ENCODE data around the gene TRIM27.
"Not testable (repeated sequence)": the region's sequence is repeated elsewhere in the genome, so short reads cannot be mapped to it uniquely, and the experiment has no call there.

The TRIM27 gene

GRCh38 chr6:28856620-28857005 is 67.2 kb downstream of the TRIM27 start:
- H3K4me2 ChIP-seq = no peak overlapping the region
- no peak for TF ChIP-seq Cebpa-rat (IDR thresholded peaks at IDR 0.05)
- no peaks in the 10 kb centered on the region for H4K20me1 ChIP-seq
- H3K27ac ChIP-seq = no peak overlapping the region
- H3K27me3 ChIP-seq = no peaks in the 10 kb centered on the region
- no peaks in the 10 kb centered on the region for H3K36me3 ChIP-seq
- H3K4me1 ChIP-seq = no peaks in the 10 kb centered on the region
- H3K9ac ChIP-seq = no peak overlapping the region
- H3K4me3 ChIP-seq = no peak overlapping the region
- peaks cover 17% of the 10 kb centered on the region for H3K9me3 ChIP-seq

DNA sequence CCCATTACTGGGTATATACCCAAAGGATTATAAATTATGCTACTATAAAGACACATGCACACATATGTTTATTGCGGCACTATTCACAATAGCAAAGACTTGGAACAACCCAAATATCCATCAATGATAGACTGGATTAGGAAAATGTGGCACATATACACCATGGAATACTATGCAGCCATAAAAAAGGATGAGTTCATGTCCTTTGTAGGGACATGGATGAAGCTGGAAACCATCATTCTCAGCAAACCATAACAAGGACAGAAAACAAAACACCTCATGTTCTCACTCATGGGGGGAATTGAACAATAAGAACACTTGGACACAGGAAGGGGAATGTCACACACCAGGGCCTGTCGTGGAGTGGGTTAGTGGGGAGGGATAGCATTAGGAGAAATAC is 69.4 kb downstream of the TRIM27 start:
- H4K20me1 ChIP-seq, H3K27ac ChIP-seq, H3K27me3 ChIP-seq, H3K9ac ChIP-seq, H3K4me2 ChIP-seq, H3K4me1 ChIP-seq, H3K4me3 ChIP-seq, H3K36me3 ChIP-seq: not testable (repeated sequence)
- peaks cover 17% of the 10 kb centered on the region for H3K9me3 ChIP-seq
